KOPT-K1 (cell line): ENCODE data around the gene C1RL.
A peak's percentile ranks its signal among the peaks of the same experiment; 100 is the strongest.

Source experiments
- H3K27ac ChIP-seq: fragments of 200-600 bp; sonication (generic); 2 replicates; pipeline ENCODE4 v1.5.1; 2016; ENCODE audit warnings: antibody characterized with exemption, mild to moderate bottlenecking, low read depth, low read length; ENCODE audit not compliant: poor library complexity, severe bottlenecking
- H3K36me3 ChIP-seq: fragments of 200-600 bp; sonication (generic); 2 replicates; pipeline ENCODE4 v1.5.1; 2017; ENCODE audit warnings: antibody characterized with exemption, mild to moderate bottlenecking, low read length, moderate library complexity; ENCODE audit not compliant: insufficient read depth
- H3K9me3 ChIP-seq: fragments of 200-600 bp; sonication (generic); 2 replicates; pipeline ENCODE4 v1.5.1; 2017; ENCODE audit warnings: antibody characterized with exemption, low read length, mild to moderate bottlenecking; ENCODE audit not compliant: insufficient read depth, poor library complexity, severe bottlenecking

Gene C1RL

GRCh38 chr12:7108796-7109571, at the start of gene C1RL:
Gene C1RL (minus strand): TSS chr12:7109214. CDS start chr12:7109180, 34 bp downstream.
- Histone ChIP-seq H3K9me3 (peaks cover 16% of the 10 kb centered on the region), H3K36me3 (0 out of 2 replicates have a peak, but pooled peaks cover 5% of the 10 kb centered on the region), H3K27ac (peak within 1 kb of the TSS; percentile 89)

- Histone ChIP-seq H3K36me3 (peaks cover 4% of the 10 kb centered on the region; the same call in 1 of the 2 replicates), H3K27ac (no peak overlapping the region), H3K9me3 (no peaks in the 10 kb centered on the region)
These were observed 48.4 kb upstream of the C1RL start for GRCh38 chr12:7157391-7157790.

GRCh38 chr12:7156259-7157197, 47.5 kb upstream of the C1RL start:
- H3K27ac ChIP-seq = no peak overlapping the region
- no peaks in the 10 kb centered on the region for H3K9me3 ChIP-seq
- peaks cover 4% of the 10 kb centered on the region; the same call in 1 of the 2 replicates for H3K36me3 ChIP-seq

GRCh38 chr12:7155471-7156034, 46.5 kb upstream of the C1RL start:
- Histone ChIP-seq H3K36me3 (peaks cover 13% of the 10 kb centered on the region), H3K9me3 (no peaks in the 10 kb centered on the region), H3K27ac (no peak overlapping the region)

- Histone ChIP-seq H3K27ac (no peak overlapping the region), H3K36me3 (peaks cover 15% of the 10 kb centered on the region), H3K9me3 (no peaks in the 10 kb centered on the region)
These were observed 46.0 kb upstream of the C1RL start for GRCh38 chr12:7154901-7155470.

- Histone ChIP-seq H3K27ac (no peak overlapping the region), H3K9me3 (no peaks in the 10 kb centered on the region), H3K36me3 (peaks cover 24% of the 10 kb centered on the region)
These were observed 45.0 kb upstream of the C1RL start for GRCh38 chr12:7154042-7154441.

GRCh38 chr12:7152818-7153217, 43.8 kb upstream of the C1RL start:
- Histone ChIP-seq H3K36me3 (peaks cover 33% of the 10 kb centered on the region), H3K27ac (no peak overlapping the region), H3K9me3 (no peaks in the 10 kb centered on the region)

- Histone ChIP-seq H3K27ac (no peak overlapping the region), H3K36me3 (peaks cover 33% of the 10 kb centered on the region), H3K9me3 (no peaks in the 10 kb centered on the region)
These were observed 42.5 kb upstream of the C1RL start for GRCh38 chr12:7151532-7151931.

GRCh38 chr12:7150841-7151240, 41.8 kb upstream of the C1RL start:
- Histone ChIP-seq H3K36me3 (peaks cover 34% of the 10 kb centered on the region), H3K9me3 (no peaks in the 10 kb centered on the region), H3K27ac (no peak overlapping the region)

GRCh38 chr12:7150356-7150755, 41.3 kb upstream of the C1RL start:
- peaks cover 35% of the 10 kb centered on the region for H3K36me3 ChIP-seq
- H3K9me3 ChIP-seq = no peaks in the 10 kb centered on the region
- H3K27ac ChIP-seq = no peak overlapping the region

GRCh38 chr12:7146906-7147305, 37.9 kb upstream of the C1RL start:
- Histone ChIP-seq H3K27ac (no peak overlapping the region), H3K9me3 (no peaks in the 10 kb centered on the region), H3K36me3 (peaks cover 47% of the 10 kb centered on the region)

- Histone ChIP-seq H3K9me3 (no peaks in the 10 kb centered on the region), H3K36me3 (peaks cover 48% of the 10 kb centered on the region), H3K27ac (no peak overlapping the region)
These were observed 37.2 kb upstream of the C1RL start for GRCh38 chr12:7146228-7146627.

GRCh38 chr12:7145671-7146070, 36.7 kb upstream of the C1RL start:
- peaks cover 45% of the 10 kb centered on the region for H3K36me3 ChIP-seq
- H3K27ac ChIP-seq = no peak overlapping the region
- no peaks in the 10 kb centered on the region for H3K9me3 ChIP-seq

GRCh38 chr12:7144414-7145120, 35.6 kb upstream of the C1RL start:
- H3K9me3 ChIP-seq = no peaks in the 10 kb centered on the region
- no peak overlapping the region for H3K27ac ChIP-seq
- H3K36me3 ChIP-seq = peaks cover 38% of the 10 kb centered on the region
